ENCODE data around the gene TMEM179. TPM values are rescaled to one million over a fixed set of nuclear protein-coding genes. Genes with fewer than 3 reads are reported as not detected.

Gene TMEM179
- total RNA-seq, 1 experiment from 2014 or later: 11.4 TPM

DNA sequence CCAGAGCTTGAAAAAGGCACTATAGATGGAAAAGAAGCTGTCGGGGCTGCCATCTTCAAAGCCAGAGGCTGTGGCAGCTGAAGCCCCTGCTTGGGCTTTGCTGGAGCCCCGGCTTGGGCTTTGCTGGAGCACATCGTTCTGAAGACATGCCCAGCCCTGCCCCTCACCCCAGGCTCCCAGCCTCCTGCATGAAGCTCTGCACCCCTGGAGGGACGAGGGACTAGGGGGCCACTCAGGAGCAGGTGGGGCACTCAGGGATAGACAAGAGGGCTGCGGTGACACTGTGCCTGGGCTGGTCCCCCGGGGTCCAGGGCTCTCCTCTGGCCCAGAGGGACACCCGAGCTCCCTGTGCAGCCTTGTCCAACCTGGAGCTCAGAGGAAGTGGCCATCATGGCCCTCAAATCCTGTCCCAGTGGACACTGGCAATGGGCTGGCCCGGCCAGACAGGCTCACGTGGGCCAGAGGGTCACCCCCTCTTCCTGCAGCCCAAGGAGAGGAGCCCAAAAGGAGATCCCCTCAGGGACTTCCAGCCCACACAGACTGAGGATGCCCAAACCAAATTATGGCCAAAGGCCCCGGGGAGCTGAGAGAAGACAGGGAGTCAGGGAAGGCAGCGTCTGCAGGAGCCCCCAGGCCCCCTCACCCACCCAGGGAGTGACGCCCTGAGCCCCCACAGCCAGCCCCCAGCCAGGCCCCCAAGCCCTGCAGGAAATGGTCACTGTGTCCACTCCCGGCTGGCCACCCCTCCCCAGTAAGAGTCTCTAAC, 48.1 kb downstream of the TMEM179 start:
- TF ChIP-seq, protein P1, sequence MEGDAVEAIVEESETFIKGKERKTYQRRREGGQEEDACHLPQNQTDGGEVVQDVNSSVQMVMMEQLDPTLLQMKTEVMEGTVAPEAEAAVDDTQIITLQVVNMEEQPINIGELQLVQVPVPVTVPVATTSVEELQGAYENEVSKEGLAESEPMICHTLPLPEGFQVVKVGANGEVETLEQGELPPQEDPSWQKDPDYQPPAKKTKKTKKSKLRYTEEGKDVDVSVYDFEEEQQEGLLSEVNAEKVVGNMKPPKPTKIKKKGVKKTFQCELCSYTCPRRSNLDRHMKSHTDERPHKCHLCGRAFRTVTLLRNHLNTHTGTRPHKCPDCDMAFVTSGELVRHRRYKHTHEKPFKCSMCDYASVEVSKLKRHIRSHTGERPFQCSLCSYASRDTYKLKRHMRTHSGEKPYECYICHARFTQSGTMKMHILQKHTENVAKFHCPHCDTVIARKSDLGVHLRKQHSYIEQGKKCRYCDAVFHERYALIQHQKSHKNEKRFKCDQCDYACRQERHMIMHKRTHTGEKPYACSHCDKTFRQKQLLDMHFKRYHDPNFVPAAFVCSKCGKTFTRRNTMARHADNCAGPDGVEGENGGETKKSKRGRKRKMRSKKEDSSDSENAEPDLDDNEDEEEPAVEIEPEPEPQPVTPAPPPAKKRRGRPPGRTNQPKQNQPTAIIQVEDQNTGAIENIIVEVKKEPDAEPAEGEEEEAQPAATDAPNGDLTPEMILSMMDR (conservative IDR thresholded peaks at IDR 0.05): no peak
- no peaks in the 10 kb centered on the region; the same call in 1 of the 2 replicates for H3K27me3 Mint-ChIP-seq (ENCODE audit: low read depth)
- H2BK12ac ChIP-seq (ENCODE audit: insufficient read length, low read depth, low read length): no peak overlapping the region
- H3K4me3 Mint-ChIP-seq: no peak overlapping the region
- no peak overlapping the region for H3T11ph ChIP-seq (ENCODE audit: low read length)
- no peak overlapping the region for H2BK15ac ChIP-seq (ENCODE audit: low read depth, low read length)
- H2BK20ac ChIP-seq (ENCODE audit: low read depth, low read length, poor library complexity, severe bottlenecking): no peak overlapping the region
- H4K5ac ChIP-seq (ENCODE audit: insufficient read length, low read depth, low read length): no peak overlapping the region
- peaks cover 2 to 4% of the 10 kb centered on the region in 2 experiments; a peak in 2 of 4 replicates for H3K4me1 Mint-ChIP-seq
- WGBS (ENCODE audit: extremely low coverage, insufficient read length, low lambda C conversion rate): no CpG with 5 or more reads among the region's 13 CpGs
- H4K91ac ChIP-seq (ENCODE audit: insufficient read length, low read depth, low read length): no peak overlapping the region
- no peak overlapping the region for H4K8ac ChIP-seq (replicated peaks; ENCODE audit: insufficient read length, low read depth, low read length)
- H3K27ac Mint-ChIP-seq: no peak overlapping the region
- no peak overlapping the region for H3K18ac ChIP-seq (ENCODE audit: insufficient read length, low read depth, low read length)
- H3K27ac ChIP-seq (ENCODE audit: insufficient read length, low read depth, low read length): no peak overlapping the region
- no peak overlapping the region for H2AFZ ChIP-seq (ENCODE audit: low read length)
- no peak overlapping the region for H2BK120ac ChIP-seq (ENCODE audit: low read depth, low read length, poor library complexity, severe bottlenecking)
- no peaks in the 10 kb centered on the region for H3K27me3 ChIP-seq (ENCODE audit: insufficient read depth, low read length)
- no peak overlapping the region for H3K23ac ChIP-seq (ENCODE audit: insufficient read length, low read depth, low read length)
- no peak overlapping the region for H3K4me2 ChIP-seq (ENCODE audit: insufficient read depth, insufficient read length, low read length)
- H3K36me3 Mint-ChIP-seq (ENCODE audit: insufficient read depth in 1 of 3, low read depth in 3 of 3): no peaks in the 10 kb centered on the region
- H3K79me2 ChIP-seq (ENCODE audit: insufficient read depth, low read length): no peaks in the 10 kb centered on the region
- no peaks in the 10 kb centered on the region for H3K9me3 ChIP-seq (ENCODE audit: control insufficient read depth, low read depth, low read length)
- no peaks in the 10 kb centered on the region for H4K20me1 ChIP-seq (ENCODE audit: control insufficient read depth, insufficient read depth, insufficient read length)
- H2AK5ac ChIP-seq (ENCODE audit: insufficient read length, low read length): no peak overlapping the region
- no peaks in the 10 kb centered on the region for H3K4me1 ChIP-seq (ENCODE audit: insufficient read depth, low read length)
- H3K4ac ChIP-seq (ENCODE audit: low read depth, low read length): no peak overlapping the region
- no peak overlapping the region for H3K56ac ChIP-seq (ENCODE audit: insufficient read length, low read depth, low read length)
- H2BK5ac ChIP-seq (ENCODE audit: insufficient read length, low read length): no peak overlapping the region
- DNase-seq: no peak
- H3K9ac ChIP-seq (ENCODE audit: extremely low read depth, insufficient read length, low read length): no peak overlapping the region
- H3K23me2 ChIP-seq (ENCODE audit: insufficient read length, low read depth, low read length, poor library complexity, severe bottlenecking): no peaks in the 10 kb centered on the region
- H3K14ac ChIP-seq (ENCODE audit: insufficient read depth, low read length): peak overlapping the region; percentile 18; the same call in 1 of the 2 replicates
- H3K9me3 Mint-ChIP-seq: no peaks in the 10 kb centered on the region; a peak in 1 of 5 replicates
- no peaks in the 10 kb centered on the region for H3K79me1 ChIP-seq (ENCODE audit: insufficient read depth, low read depth, low read length, poor library complexity, severe bottlenecking)

All from H9 (cell line).